CD14-positive monocyte (primary cell): ENCODE measurements around the gene FOXP4. TPM values are rescaled to one million over a fixed set of nuclear protein-coding genes. Genes with fewer than 3 reads are reported as not detected.

ENCODE experiments used
- DNase-seq, 3 donors: peaks; one replicate each; pipeline ENCODE4 v3.0.0-alpha.2; 2011 to 2022
- H2AFZ ChIP-seq: 2 replicates; pipeline ENCODE4 v1.6.0; 2012; ENCODE audit warnings: mild to moderate bottlenecking, low read depth, low read length, inconsistent platforms; ENCODE audit not compliant: insufficient read depth, poor library complexity, severe bottlenecking
- H3K27ac ChIP-seq, 2 donors: 1 replicate in 1 of 2; 2 replicates in 1 of 2; pipeline ENCODE4 v1.5.1; 2012 to 2013; ENCODE audit warnings: low read length in 2 of 2, control low read depth in 1 of 2, inconsistent platforms in 1 of 2, low read depth in 1 of 2, mild to moderate bottlenecking in 1 of 2
- H3K27me3 ChIP-seq, 2 donors: one replicate each; pipeline versions ENCODE4 v1.6.0 to v1.6.1; 2011 to 2013; ENCODE audit warnings: low read length in 2 of 2; ENCODE audit not compliant: control insufficient read depth in 2 of 2, insufficient read depth in 2 of 2
- H3K36me3 ChIP-seq, 2 donors: replicated peaks in 1 of 2; 1 replicate in 1 of 2; 2 replicates in 1 of 2; pipeline versions ENCODE4 v1.5.1 to v1.6.1; 2012 to 2013; ENCODE audit warnings: low read length in 2 of 2, control low read depth in 1 of 2, inconsistent platforms in 1 of 2, mild to moderate bottlenecking in 1 of 2; ENCODE audit not compliant: insufficient read depth in 2 of 2, control insufficient read depth in 1 of 2
- H3K4me1 ChIP-seq, 2 donors: 1 replicate in 1 of 2; 2 replicates in 1 of 2; pipeline versions ENCODE4 v1.5.1 to v1.6.1; 2012 to 2013; ENCODE audit warnings: low read length in 2 of 2, control low read depth in 1 of 2, inconsistent platforms in 1 of 2, mild to moderate bottlenecking in 1 of 2, moderate library complexity in 1 of 2; ENCODE audit not compliant: insufficient read depth in 2 of 2, control insufficient read depth in 1 of 2
- H3K4me2 ChIP-seq: replicated peaks from 2 replicates; pipeline ENCODE3; 2012; ENCODE audit warnings: low read length, moderate library complexity, mild to moderate bottlenecking; ENCODE audit not compliant: poor library complexity, severe bottlenecking; ENCODE audit errors: extremely low read depth
- H3K4me3 ChIP-seq, 3 experiments: fragments of 200-600 bp in 1 of 3; sonication (generic) in 1 of 3; replicated peaks in 1 of 3; 1 replicate in 2 of 3; 2 replicates in 1 of 3; pipeline ENCODE4 v1.5.1; 2011 to 2013; ENCODE audit warnings: low read length in 3 of 3, mild to moderate bottlenecking in 3 of 3, control low read depth in 2 of 3, low read depth in 2 of 3, inconsistent platforms in 1 of 3, moderate library complexity in 1 of 3
- H3K79me2 ChIP-seq: 2 replicates; pipeline ENCODE4 v1.6.0; 2012; ENCODE audit warnings: mild to moderate bottlenecking, control low read depth, inconsistent platforms, low read length, moderate library complexity; ENCODE audit not compliant: insufficient read depth
- H3K9ac ChIP-seq: 2 replicates; pipeline ENCODE4 v1.6.0; 2017; ENCODE audit warnings: low read length, mild to moderate bottlenecking; ENCODE audit not compliant: insufficient read depth, poor library complexity, severe bottlenecking
- H3K9me3 ChIP-seq, 2 donors: replicated peaks in 1 of 2; 1 replicate in 1 of 2; 2 replicates in 1 of 2; pipeline versions ENCODE4 v1.5.1 to v1.6.1; 2012 to 2013; ENCODE audit warnings: low read length in 2 of 2, control low read depth in 1 of 2; ENCODE audit not compliant: control insufficient read depth in 1 of 2, insufficient read depth in 1 of 2
- H4K20me1 ChIP-seq: 2 replicates; pipeline ENCODE4 v1.6.0; 2012; ENCODE audit warnings: mild to moderate bottlenecking, low read length, control low read depth, moderate library complexity; ENCODE audit not compliant: insufficient read depth
- H3K27ac Mint-ChIP-seq, 7 donors: one replicate each; pipeline ENCODE4 v1.8.0; 2020; ENCODE audit warnings: mild to moderate bottlenecking in 7 of 7, mixed read lengths in 7 of 7, moderate library complexity in 6 of 7, inconsistent platforms in 2 of 7
- H3K27me3 Mint-ChIP-seq, 3 donors: one replicate each; pipeline ENCODE4 v1.8.0; 2021 to 2022; ENCODE audit warnings: low read depth in 3 of 3, mild to moderate bottlenecking in 3 of 3, mixed read lengths in 3 of 3, moderate library complexity in 3 of 3, inconsistent platforms in 1 of 3
- H3K36me3 Mint-ChIP-seq, 2 donors: one replicate each; pipeline ENCODE4 v1.8.0; 2020; ENCODE audit warnings: mixed read lengths in 2 of 2, inconsistent platforms in 1 of 2, mild to moderate bottlenecking in 1 of 2
- H3K4me1 Mint-ChIP-seq: one replicate; pipeline ENCODE4 v1.8.0; 2020; ENCODE audit warnings: mild to moderate bottlenecking, mixed read lengths
- H3K4me3 Mint-ChIP-seq, 2 donors: one replicate each; pipeline ENCODE4 v1.8.0; 2020; ENCODE audit warnings: mild to moderate bottlenecking in 2 of 2, mixed read lengths in 2 of 2, moderate library complexity in 1 of 2
- H3K9me3 Mint-ChIP-seq, 7 donors: one replicate each; pipeline ENCODE4 v1.8.0; 2020 to 2022; ENCODE audit warnings: mixed read lengths in 7 of 7, mild to moderate bottlenecking in 6 of 7, moderate library complexity in 6 of 7, inconsistent platforms in 2 of 7
- CTCF ChIP-seq: fragments of 200-600 bp; IDR thresholded peaks from one replicate; pipeline ENCODE4 v1.8.0; 2022; ENCODE audit warnings: antibody characterized with exemption, mild to moderate bottlenecking
- WGBS: methylation state at CpG from one replicate; pipeline ENCODE4 v1.1.5; 2013; ENCODE audit warnings: missing lambda C conversion rate; ENCODE audit not compliant: insufficient coverage; 5-methylcytosine and 5-hydroxymethylcytosine counted together
- intact Hi-C, 2 donors: fragments of 100-400 bp; cut with micrococcal nuclease; formaldehyde crosslinking; loops; one replicate each; pipeline versions ENCODE4 v1.15.0 to v1.15.1; 2023
- polyA plus RNA-seq, 3 donors: library from polyadenylated mRNA; depleted of rRNA in 1 of 3; unstranded in 2 of 3; stranded (reverse) in 1 of 3; fragments of 300-500 nt in 2 of 3; fragments of >200 nt in 1 of 3; fragmentation: Illumina TruSeq in 2 of 3; gene quantifications; 1 replicate in 2 of 3; 2 replicates in 1 of 3; pipeline ENCODE4 v1.2.3, GENCODE V29; 2012 to 2021

Gene FOXP4
- polyA plus RNA-seq, 3 donors, result 0.62 to 7.6 (median 0.65) TPM

GRCh38 chr6:41648070-41648585 lies 101.9 kb downstream of the FOXP4 start:
- no peaks in the 10 kb centered on the region for H3K4me1 ChIP-seq
- Mint-ChIP-seq H3K4me1 (no peaks in the 10 kb centered on the region), H3K9me3 (peaks cover 0 to 1% (median 0%) of the 10 kb centered on the region in 7 donors), H3K4me3 (no peak overlapping the region), H3K27ac (no peak overlapping the region), H3K36me3 (no peaks in the 10 kb centered on the region), H3K27me3 (peaks cover 4 to 8% (median 7%) of the 10 kb centered on the region in 3 donors)
- no peaks in the 10 kb centered on the region for H3K9me3 ChIP-seq
- no peak overlapping the region for H3K27ac ChIP-seq
- no peak overlapping the region for H3K4me2 ChIP-seq
- no peak for DNase-seq
- H3K36me3 ChIP-seq, result no peaks in the 10 kb centered on the region
- H3K27me3 ChIP-seq, result no peaks in the 10 kb centered on the region
- H2AFZ ChIP-seq, result no peak overlapping the region
- no peaks in the 10 kb centered on the region for H4K20me1 ChIP-seq
- intact Hi-C loops, result no loop called here
- no peaks in the 10 kb centered on the region for H3K79me2 ChIP-seq
- no peak for TF ChIP-seq CTCF
- H3K9ac ChIP-seq, result no peak overlapping the region
- WGBS, result no CpG with 5 or more reads among the region's 7 CpGs
- H3K4me3 ChIP-seq, result no peak overlapping the region

- DNase-seq, result no peak
- Mint-ChIP-seq H3K4me3 (no peak overlapping the region), H3K27ac (no peak overlapping the region), H3K27me3 (peaks cover 4 to 8% (median 6%) of the 10 kb centered on the region in 3 donors), H3K36me3 (no peaks in the 10 kb centered on the region), H3K9me3 (no peaks in the 10 kb centered on the region), H3K4me1 (no peaks in the 10 kb centered on the region)
- Histone ChIP-seq H3K36me3 (no peaks in the 10 kb centered on the region), H3K27me3 (no peaks in the 10 kb centered on the region), H3K9ac (no peak overlapping the region), H3K27ac (no peak overlapping the region), H4K20me1 (no peaks in the 10 kb centered on the region), H3K4me3 (no peak overlapping the region), H2AFZ (no peak overlapping the region), H3K79me2 (no peaks in the 10 kb centered on the region), H3K4me2 (no peak overlapping the region), H3K9me3 (no peaks in the 10 kb centered on the region), H3K4me1 (no peaks in the 10 kb centered on the region)
- TF ChIP-seq CTCF, result no peak
- 76% methylated on average over 4 of the region's 5 CpGs for WGBS
- intact Hi-C loops, result no loop called here
These were observed 102.7 kb downstream of the FOXP4 start for GRCh38 chr6:41648921-41649320.
